Uterus (tissue), 4 donors: Measurements from ENCODE around the gene TSPAN18. TPM values are rescaled to one million over a fixed set of nuclear protein-coding genes. Genes with fewer than 3 reads are reported as not detected.
A peak's percentile ranks its signal among the peaks of the same experiment; 100 is the strongest.

Experiments
- DNase-seq, 2 donors: peaks; one replicate each; pipeline ENCODE4 v3.0.0-alpha.2; 2019 to 2020
- H3K27ac ChIP-seq, 2 donors: fragments of 200-600 bp; sonication (generic); 1 replicate in 1 of 2; 2 replicates in 1 of 2; pipeline ENCODE4 v1.5.1; 2016 to 2018
- H3K27me3 ChIP-seq, 2 donors: fragments of 200-600 bp; sonication (generic); one replicate each; pipeline ENCODE4 v1.5.1; 2018 to 2019; ENCODE audit warnings: control low read depth in 1 of 2
- H3K36me3 ChIP-seq, 2 donors: fragments of 200-600 bp; sonication (generic); one replicate each; pipeline ENCODE4 v1.5.1; 2019; ENCODE audit warnings: control low read depth in 1 of 2
- H3K4me1 ChIP-seq, 2 donors: fragments of 200-600 bp; sonication (generic); one replicate each; pipeline ENCODE4 v1.5.1; 2018 to 2019; ENCODE audit warnings: control low read depth in 1 of 2
- H3K4me3 ChIP-seq, 2 donors: fragments of 200-600 bp; sonication (generic); 1 replicate in 1 of 2; 2 replicates in 1 of 2; pipeline ENCODE4 v1.5.1; 2018 to 2019; ENCODE audit warnings: mild to moderate bottlenecking in 1 of 2
- H3K9me3 ChIP-seq, 2 donors: fragments of 200-600 bp; sonication (generic); one replicate each; pipeline ENCODE4 v1.5.1; 2019; ENCODE audit warnings: control low read depth in 1 of 2
- CTCF ChIP-seq, 4 experiments: fragments of 200-600 bp in 2 of 4; fragments of 450-650 bp in 2 of 4; sonication (generic) in 2 of 4; IDR thresholded peaks; one replicate each; pipeline ENCODE4 v1.5.1; 2016 to 2019; ENCODE audit warnings: antibody characterized with exemption in 4 of 4, mild to moderate bottlenecking in 2 of 4, moderate library complexity in 1 of 4
- POLR2A ChIP-seq, 2 donors: fragments of 450-650 bp; IDR thresholded peaks; one replicate each; pipeline ENCODE4 v1.6.1; 2016; ENCODE audit warnings: antibody characterized with exemption in 2 of 2, mild to moderate bottlenecking in 1 of 2, moderate library complexity in 1 of 2
- intact Hi-C: fragments of 100-400 bp; cut with DNase I; formaldehyde crosslinking; loops from one replicate; pipeline ENCODE4 v1.15.1; 2023; ENCODE audit warnings: low total_unique reads
- total RNA-seq, 4 donors: library from RNA; depleted of rRNA in 3 of 4; stranded (reverse); fragments of >200 nt in 3 of 4; gene quantifications; one replicate each; pipeline versions ENCODE4 v1.1.0 to v1.2.4, GENCODE V29; 2014 to 2023
- donor health status: DM: yes; HTN: yes; CAD: no.

TSPAN18 gene
- total RNA-seq, 4 donors from 2014 or later, result 1.2 to 117 (median 20.1) TPM

GRCh38 chr11:44701276-44701675 is 25.5 kb upstream of the TSPAN18 start:
- intact Hi-C loops, result no loop called here
- Histone ChIP-seq H3K27me3 (no peaks in the 10 kb centered on the region), H3K4me3 (no peak overlapping the region), H3K36me3 (no peaks in the 10 kb centered on the region), H3K27ac (peak overlapping the region; percentile 9 to 81), H3K4me1 (peaks cover 0 to 6% of the 10 kb centered on the region in 2 donors), H3K9me3 (no peaks in the 10 kb centered on the region)
- TF ChIP-seq POLR2A (IDR thresholded peaks at IDR 0.05) (no peak), CTCF (IDR thresholded peaks at IDR 0.05) (no peak)
- no peak for DNase-seq

GRCh38 chr11:44702889-44703288 is 23.9 kb upstream of the TSPAN18 start:
- intact Hi-C loops, result no loop called here

GRCh38 chr11:44707094-44707493 is 19.7 kb upstream of the TSPAN18 start:
- TF ChIP-seq POLR2A (IDR thresholded peaks at IDR 0.05) (no peak), CTCF (IDR thresholded peaks at IDR 0.05) (no peak)
- intact Hi-C loops, result no loop called here
- no peaks in the 10 kb centered on the region for H3K9me3 ChIP-seq
- H3K36me3 ChIP-seq, result no peaks in the 10 kb centered on the region
- no peak overlapping the region for H3K27ac ChIP-seq
- H3K27me3 ChIP-seq, result no peaks in the 10 kb centered on the region
- no peak for DNase-seq
- H3K4me1 ChIP-seq, result no peaks in the 10 kb centered on the region
- no peak overlapping the region for H3K4me3 ChIP-seq

More at GRCh38 chr11:44702889-44703288, 23.9 kb upstream of the TSPAN18 start:
- peak overlapping the region; percentile 13 to 81 for H3K27ac ChIP-seq
- no peaks in the 10 kb centered on the region for H3K27me3 ChIP-seq
- peaks cover 0 to 6% of the 10 kb centered on the region in 2 donors for H3K4me1 ChIP-seq
- DNase-seq, result peak; percentile 54 to 75
- H3K9me3 ChIP-seq, result no peaks in the 10 kb centered on the region
- TF ChIP-seq CTCF (IDR thresholded peaks at IDR 0.05), result no peak
- TF ChIP-seq POLR2A (IDR thresholded peaks at IDR 0.05), result no peak
- no peaks in the 10 kb centered on the region for H3K36me3 ChIP-seq
- H3K4me3 ChIP-seq, result no peak overlapping the region

DNA sequence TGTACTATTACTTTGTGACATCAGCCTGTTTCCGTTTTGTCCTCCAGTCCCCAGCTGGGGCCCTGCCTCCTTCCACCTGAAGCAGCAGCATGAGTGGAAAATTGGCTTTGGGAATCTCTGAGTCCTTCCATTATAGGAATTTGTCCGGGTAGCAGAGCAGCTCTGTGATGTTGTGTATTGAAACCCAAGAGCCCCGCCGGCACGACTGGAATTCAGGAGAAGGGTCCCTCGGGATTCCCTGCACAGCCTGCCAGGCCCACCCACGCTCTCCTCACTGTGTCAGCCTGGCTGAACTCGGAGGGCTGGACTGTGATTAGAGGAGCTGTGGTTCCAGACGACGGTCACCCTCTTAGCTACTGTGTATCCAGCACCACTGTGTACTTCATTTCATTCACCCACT is 18.8 kb upstream of the TSPAN18 start:
- no peaks in the 10 kb centered on the region for H3K4me1 ChIP-seq
- H3K27ac ChIP-seq, result no peak overlapping the region
- intact Hi-C loops, result no loop called here
- no peaks in the 10 kb centered on the region for H3K9me3 ChIP-seq
- H3K4me3 ChIP-seq, result no peak overlapping the region
- no peaks in the 10 kb centered on the region for H3K27me3 ChIP-seq
- no peak for DNase-seq
- TF ChIP-seq CTCF (IDR thresholded peaks at IDR 0.05) (no peak), POLR2A (IDR thresholded peaks at IDR 0.05) (no peak)
- H3K36me3 ChIP-seq, result no peaks in the 10 kb centered on the region

GRCh38 chr11:44708523-44709280 is 18.1 kb upstream of the TSPAN18 start:
- no peak for DNase-seq
- Histone ChIP-seq H3K9me3 (no peaks in the 10 kb centered on the region), H3K4me3 (no peak overlapping the region), H3K27ac (no peak overlapping the region), H3K4me1 (no peaks in the 10 kb centered on the region), H3K27me3 (no peaks in the 10 kb centered on the region), H3K36me3 (no peaks in the 10 kb centered on the region)
- TF ChIP-seq CTCF (IDR thresholded peaks at IDR 0.05) (no peak), POLR2A (IDR thresholded peaks at IDR 0.05) (no peak)
- intact Hi-C loops, result no loop called here
